ENCODE results near the gene FAM20C.

DNA sequence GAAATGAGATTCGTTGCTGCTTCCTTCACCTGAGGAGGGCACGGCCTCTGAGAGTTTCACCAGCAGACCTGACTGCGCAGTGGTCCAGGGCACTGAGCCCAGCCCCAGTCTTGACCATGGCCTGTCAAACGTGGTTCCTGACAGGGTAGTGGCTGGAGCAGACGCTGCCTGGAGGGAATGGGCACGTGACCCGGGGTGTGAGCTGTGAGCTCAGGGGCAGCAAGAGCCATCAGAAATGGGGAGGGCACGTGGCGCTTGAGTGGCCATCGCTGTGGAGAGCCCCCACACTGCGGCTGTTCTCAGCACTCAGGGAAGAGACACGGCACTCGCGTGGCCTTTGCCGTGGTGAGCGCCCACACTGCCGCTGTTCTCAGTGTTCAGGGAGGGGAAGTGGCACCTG is 12.0 kb downstream of the FAM20C start:
- no peak for TF ChIP-seq POLR2A (IDR thresholded peaks at IDR 0.05)
- TF ChIP-seq, protein P1, sequence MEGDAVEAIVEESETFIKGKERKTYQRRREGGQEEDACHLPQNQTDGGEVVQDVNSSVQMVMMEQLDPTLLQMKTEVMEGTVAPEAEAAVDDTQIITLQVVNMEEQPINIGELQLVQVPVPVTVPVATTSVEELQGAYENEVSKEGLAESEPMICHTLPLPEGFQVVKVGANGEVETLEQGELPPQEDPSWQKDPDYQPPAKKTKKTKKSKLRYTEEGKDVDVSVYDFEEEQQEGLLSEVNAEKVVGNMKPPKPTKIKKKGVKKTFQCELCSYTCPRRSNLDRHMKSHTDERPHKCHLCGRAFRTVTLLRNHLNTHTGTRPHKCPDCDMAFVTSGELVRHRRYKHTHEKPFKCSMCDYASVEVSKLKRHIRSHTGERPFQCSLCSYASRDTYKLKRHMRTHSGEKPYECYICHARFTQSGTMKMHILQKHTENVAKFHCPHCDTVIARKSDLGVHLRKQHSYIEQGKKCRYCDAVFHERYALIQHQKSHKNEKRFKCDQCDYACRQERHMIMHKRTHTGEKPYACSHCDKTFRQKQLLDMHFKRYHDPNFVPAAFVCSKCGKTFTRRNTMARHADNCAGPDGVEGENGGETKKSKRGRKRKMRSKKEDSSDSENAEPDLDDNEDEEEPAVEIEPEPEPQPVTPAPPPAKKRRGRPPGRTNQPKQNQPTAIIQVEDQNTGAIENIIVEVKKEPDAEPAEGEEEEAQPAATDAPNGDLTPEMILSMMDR (IDR thresholded peaks at IDR 0.05), result no peak
- TF ChIP-seq EP300 (IDR thresholded peaks at IDR 0.05), result no peak
- TF ChIP-seq POLR2AphosphoS5 (IDR thresholded peaks at IDR 0.05), result no peak
